HG03045 (cell line): Measurements from ENCODE around the gene OPA3.
"Not testable (repeated sequence)": the region's sequence is repeated elsewhere in the genome, so short reads cannot be mapped to it uniquely, and the experiment has no call there.

Experiments
- ATAC-seq: cut with Tn5 transposase; IDR thresholded peaks from one replicate; pipeline ENCODE4 v1.9.1; 2021; ENCODE audit warnings: mild to moderate bottlenecking, moderate library complexity; ENCODE audit not compliant: unreplicated experiment

Gene OPA3

GRCh38 chr19:45584332-45585157, at the start of gene OPA3:
OPA3 (minus strand) TSS chr19:45584802; CDS start chr19:45584764, 38 bp downstream.
- ATAC-seq: peak; percentile 89

GRCh38 chr19:45632468-45633196, 48.0 kb upstream of the OPA3 start:
- ATAC-seq: no peak

GRCh38 chr19:45630463-45630862, 45.9 kb upstream of the OPA3 start:
- ATAC-seq: no peak

- no peak for ATAC-seq
Measured at GRCh38 chr19:45629704-45630103, 45.1 kb upstream of the OPA3 start.

- not testable (repeated sequence) for ATAC-seq
Measured at GRCh38 chr19:45628219-45628618, 43.6 kb upstream of the OPA3 start.

- ATAC-seq: no peak
Measured at GRCh38 chr19:45623984-45624383, 39.4 kb upstream of the OPA3 start.

- ATAC-seq: no peak
Measured at GRCh38 chr19:45621976-45622503, 37.4 kb upstream of the OPA3 start.

GRCh38 chr19:45621389-45621788, 36.8 kb upstream of the OPA3 start:
- no peak for ATAC-seq

GRCh38 chr19:45616704-45617017, 32.1 kb upstream of the OPA3 start:
- ATAC-seq: no peak

GRCh38 chr19:45615795-45616703, 31.4 kb upstream of the OPA3 start:
- no peak for ATAC-seq

- ATAC-seq: not testable (repeated sequence)
Measured at GRCh38 chr19:45615056-45615455, 30.5 kb upstream of the OPA3 start.

GRCh38 chr19:45613926-45614725, 29.5 kb upstream of the OPA3 start:
- no peak for ATAC-seq

GRCh38 chr19:45608948-45609347, 24.3 kb upstream of the OPA3 start:
- no peak for ATAC-seq

GRCh38 chr19:45607071-45608029, 22.7 kb upstream of the OPA3 start:
- ATAC-seq: no peak

- ATAC-seq: no peak
Measured at GRCh38 chr19:45601524-45602374, 17.1 kb upstream of the OPA3 start, which contains the start of gene GPR4. GPR4 (minus strand) TSS chr19:45602212; CDS start chr19:45591866, 10,346 bp downstream.

- ATAC-seq: no peak
Measured at GRCh38 chr19:45601115-45601514, 16.5 kb upstream of the OPA3 start.

GRCh38 chr19:45600340-45600885, 15.8 kb upstream of the OPA3 start:
- no peak for ATAC-seq

- ATAC-seq: no peak
Measured at GRCh38 chr19:45599286-45599685, 14.7 kb upstream of the OPA3 start.
